NCI-H2171 (cell line): ENCODE data around the gene PRR12.
A peak's percentile ranks its signal among the peaks of the same experiment; 100 is the strongest.

ENCODE experiments used
- DNase-seq: peaks from one replicate; lab custom pipeline; 2025; lab: John Stamatoyannopoulos, UW

The PRR12 gene, protein sequence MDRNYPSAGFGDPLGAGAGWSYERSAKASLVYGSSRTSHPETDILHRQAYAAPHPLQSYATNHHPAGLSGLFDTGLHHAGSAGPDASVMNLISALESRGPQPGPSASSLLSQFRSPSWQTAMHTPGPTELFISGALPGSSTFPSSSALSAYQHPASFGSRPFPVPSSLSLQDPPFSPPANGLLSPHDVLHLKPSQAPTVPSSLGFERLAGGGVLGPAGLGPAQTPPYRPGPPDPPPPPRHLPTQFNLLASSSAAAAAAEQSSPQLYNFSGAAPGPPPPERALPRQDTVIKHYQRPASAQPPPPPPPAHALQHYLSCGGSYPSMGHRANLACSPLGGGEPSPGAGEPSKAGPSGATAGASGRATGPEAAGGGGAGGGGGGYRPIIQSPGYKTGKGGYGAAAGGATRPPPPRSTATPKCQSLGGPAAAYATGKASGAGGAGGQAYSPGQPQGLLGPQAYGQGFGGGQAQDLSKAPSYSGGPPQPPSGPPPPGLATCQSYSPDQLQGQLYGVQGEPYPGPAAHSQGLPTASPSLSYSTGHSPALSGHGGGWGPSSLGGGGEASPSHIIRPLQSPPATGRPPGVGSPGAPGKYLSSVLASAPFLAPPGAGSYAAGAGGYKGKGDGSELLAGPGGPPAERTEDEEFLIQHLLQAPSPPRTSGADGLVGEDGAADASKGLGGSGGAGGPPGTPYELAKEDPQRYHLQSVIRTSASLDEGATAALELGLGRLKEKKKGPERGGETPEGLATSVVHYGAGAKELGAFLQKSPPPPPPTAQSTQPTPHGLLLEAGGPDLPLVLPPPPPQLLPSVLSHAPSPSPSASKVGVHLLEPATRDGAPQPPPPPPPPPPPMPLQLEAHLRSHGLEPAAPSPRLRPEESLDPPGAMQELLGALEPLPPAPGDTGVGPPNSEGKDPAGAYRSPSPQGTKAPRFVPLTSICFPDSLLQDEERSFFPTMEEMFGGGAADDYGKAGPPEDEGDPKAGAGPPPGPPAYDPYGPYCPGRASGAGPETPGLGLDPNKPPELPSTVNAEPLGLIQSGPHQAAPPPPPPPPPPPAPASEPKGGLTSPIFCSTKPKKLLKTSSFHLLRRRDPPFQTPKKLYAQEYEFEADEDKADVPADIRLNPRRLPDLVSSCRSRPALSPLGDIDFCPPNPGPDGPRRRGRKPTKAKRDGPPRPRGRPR (N-terminal part only)

GRCh38 chr19:49590971-49591730 lies at the start of gene PRR12:
Gene PRR12, plus strand, starts transcription at chr19:49591182. Its CDS starts 473 bp downstream, at chr19:49591655.
- DNase-seq = peak; percentile 82

DNA sequence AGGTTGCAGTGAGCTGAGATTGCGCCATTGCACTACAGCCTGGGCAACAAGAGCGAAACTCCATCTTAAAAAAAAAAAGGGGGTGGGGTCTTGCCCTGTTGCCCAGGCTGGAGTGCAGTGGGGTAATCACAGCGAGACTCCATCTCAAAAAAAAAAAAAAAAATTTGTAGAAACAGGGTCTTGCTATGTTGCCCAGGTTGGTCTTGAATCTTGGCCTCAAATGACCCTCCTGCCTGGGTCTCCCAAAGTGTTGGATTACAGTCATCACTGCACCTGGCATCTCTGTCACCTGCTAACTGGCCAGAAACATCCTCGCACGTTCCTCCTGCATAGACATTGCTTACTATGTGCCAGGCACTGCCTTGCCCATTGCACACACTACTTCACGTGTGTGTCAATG lies 49.1 kb upstream of the PRR12 start:
- no peak for DNase-seq

DNA sequence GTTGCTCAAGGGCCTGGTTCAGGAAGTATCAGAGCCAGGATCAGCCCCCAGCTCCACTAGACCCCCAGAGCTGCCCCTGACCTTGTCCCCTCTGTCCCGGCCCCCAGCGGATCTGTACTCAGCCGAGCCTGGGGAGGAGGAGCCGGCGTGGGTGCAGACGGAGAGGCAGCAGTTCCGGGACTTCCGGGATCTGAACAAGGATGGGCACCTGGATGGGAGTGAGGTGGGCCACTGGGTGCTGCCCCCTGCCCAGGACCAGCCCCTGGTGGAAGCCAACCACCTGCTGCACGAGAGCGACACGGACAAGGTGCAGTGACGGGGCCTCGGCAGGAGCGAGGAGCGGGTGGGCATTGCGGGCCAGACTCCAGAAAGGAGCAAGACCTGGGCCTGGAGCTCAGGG lies 48.5 kb upstream of the PRR12 start:
- no peak for DNase-seq

- no peak for DNase-seq
Observed at GRCh38 chr19:49543032-49543431, 48.0 kb upstream of the PRR12 start.

DNA sequence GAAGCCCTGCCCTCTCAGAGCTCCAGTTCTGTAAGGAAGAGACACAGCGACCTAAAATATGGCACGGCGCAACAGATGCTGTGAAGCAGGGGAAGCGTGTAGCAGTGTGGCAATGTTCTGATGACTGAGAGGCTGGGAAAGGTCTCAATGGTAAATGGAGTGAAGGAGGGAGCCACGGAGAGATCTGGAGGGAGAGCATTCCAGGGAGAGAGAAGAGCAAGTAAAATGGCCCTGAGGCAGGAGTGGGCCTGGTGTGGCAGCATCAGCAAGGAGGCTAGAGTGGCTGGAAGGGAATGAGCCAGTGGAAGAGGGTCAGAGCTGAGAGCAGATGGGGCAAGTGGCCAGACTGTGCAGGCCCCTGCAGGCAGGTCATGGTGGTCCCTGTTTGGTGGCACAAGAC lies 46.8 kb upstream of the PRR12 start:
- no peak for DNase-seq

GRCh38 chr19:49546825-49547565 lies 44.0 kb upstream of the PRR12 start:
- peak; percentile 89 for DNase-seq

DNA sequence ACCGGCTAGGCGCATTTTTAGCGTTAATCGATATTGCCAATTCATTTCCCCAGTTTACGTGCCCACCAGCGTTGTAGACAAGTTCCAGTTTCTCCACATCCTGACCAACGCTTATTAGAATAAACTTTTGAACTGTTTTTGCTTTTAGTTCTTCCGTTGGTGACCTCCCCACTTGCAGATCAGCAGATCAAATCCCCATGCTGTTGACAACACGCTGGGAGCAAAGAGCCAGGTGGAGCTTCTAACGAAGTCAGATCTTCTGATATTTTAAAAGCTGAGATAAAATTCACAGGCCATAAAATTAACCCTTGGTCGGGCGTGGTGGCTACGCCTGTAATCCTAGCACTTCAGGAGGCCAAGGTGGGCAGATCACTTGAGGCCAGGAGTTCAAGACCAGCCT lies 41.9 kb upstream of the PRR12 start:
- DNase-seq = no peak

- DNase-seq = no peak
Observed at GRCh38 chr19:49551531-49551930, 39.5 kb upstream of the PRR12 start.

DNA sequence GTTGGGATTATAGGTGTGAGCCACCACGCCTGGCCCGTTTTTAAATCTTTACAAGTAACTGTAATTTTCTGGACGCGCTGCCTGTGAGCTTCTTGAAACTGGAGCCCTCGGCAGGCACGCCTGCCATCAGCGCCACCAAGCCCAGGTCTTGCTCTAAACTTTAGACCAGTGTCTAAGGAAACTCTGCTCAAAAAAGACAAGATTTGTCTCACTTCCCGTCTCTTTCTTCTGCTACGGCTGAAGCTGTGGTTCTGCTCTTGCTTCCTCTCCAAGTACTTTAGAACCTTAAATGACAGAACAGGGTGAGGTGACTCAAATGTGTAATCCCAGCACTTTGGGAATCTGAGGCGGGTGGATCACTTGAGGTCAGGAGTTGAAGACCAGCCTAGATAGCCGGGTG lies 38.2 kb upstream of the PRR12 start:
- no peak for DNase-seq

DNA sequence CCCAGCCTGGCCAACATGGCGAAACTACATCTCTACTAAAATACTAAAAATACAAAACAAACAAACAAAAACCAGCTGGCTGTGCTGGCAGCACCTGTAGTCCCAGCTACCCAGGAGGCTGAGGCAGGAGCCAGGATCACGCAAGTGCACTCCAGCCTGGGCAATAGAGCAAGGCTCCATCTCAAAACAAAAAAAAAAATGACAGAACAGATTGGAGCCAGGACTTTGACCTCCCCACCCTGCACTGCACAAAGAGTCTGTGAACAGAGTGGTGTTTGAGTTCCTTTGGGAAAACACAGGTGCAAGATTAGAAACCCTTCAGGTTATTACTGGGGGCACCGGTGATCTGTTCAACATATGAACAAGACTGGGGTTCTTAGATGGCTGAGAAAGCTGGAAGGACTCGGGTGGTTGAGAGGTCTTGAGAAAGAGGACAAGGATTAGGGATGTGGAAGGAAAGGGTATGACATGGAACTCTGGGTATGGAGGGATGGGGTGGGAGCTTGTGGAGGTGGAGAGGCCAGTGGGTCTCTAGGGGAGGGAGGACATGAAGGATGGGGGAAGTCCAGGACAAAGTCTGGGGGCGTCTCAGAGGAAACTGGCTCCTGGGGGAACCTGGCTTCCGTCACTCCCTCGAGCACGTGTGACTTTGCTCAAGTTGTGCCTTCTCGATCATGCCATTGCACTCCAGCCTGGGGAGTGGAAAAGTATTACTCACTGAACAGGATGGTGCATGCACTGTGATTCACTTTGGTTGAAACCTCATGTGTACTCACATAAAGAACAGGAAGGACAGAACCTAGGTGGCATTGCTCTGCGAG lies 37.3 kb upstream of the PRR12 start:
- DNase-seq = no peak

- no peak for DNase-seq
Observed at GRCh38 chr19:49554701-49555181, 36.2 kb upstream of the PRR12 start.

- no peak for DNase-seq
Observed at GRCh38 chr19:49555600-49556411, 35.2 kb upstream of the PRR12 start.

GRCh38 chr19:49556412-49557398 lies 34.3 kb upstream of the PRR12 start:
- DNase-seq = no peak

DNA sequence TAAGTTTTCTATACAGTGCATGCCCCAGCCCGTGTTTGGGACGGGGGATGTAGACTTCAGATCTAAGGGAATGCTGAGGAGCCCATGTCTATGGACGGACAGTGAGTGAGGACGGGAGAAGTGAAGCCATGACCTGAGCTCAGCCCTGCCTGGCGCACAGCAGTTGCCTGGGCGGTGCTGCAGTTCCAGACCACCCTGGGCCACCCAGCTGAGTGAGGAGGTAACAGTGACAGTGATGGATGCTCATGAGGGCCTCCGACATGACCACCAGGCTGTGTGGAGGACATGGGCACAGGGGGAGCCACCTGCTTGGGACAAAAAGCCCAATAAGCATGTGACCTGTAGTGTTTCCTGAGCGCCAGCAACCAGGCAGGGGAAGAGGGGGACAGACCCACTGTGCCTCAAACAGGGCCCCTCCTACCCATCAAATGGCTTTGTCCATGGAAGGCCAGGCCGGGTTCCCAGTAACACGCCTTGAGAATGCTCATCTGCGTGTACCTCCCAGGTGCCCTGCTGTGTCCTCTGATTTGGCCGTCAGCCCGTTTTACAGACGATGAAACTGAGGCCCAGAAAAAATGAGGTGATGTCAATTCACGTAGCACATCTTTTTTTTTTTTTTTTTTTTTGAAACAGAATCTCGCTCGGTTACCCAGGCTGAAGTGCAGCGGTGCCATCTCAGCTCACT lies 33.2 kb upstream of the PRR12 start:
- DNase-seq = no peak

DNA sequence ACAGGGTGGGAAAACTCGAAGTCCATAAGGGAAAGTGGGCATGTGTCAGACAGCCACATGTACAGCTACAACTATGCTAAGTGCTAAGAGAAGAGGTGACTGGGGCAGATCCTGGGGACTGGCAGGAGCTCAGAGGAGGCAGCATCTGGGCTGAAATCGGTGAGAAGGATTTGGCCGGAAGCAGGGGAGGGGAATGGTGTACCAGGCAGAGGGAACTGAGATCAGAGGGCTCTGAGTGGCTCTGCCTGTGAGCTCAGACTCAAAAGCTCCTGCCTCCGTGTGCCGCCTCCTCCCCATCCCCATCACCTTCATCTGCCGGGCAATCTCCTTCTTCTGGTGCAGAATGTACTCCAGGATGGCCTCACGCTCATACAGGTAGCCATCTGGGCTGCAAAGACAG lies 32.4 kb upstream of the PRR12 start:
- no peak for DNase-seq

DNA sequence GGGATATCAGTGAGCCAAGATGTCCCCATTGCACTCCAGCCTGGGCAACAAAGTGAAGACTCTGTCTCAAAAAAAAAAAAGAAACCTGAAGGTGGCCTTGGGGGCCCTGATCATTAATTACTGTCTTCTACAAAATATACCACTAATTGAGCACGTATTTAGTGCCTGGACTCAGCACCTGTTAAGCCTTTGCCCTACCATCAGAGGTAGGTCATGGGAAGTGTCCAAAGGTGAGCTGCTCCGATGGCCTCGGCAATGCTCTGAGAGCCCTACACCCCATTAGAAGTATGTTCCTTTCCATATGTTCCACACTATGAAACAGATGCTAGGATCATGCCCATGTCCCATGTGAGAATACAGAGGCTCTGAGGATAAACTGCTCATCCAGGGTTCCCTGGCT lies 31.5 kb upstream of the PRR12 start:
- no peak for DNase-seq

- DNase-seq = no peak
Observed at GRCh38 chr19:49559928-49560327, 31.1 kb upstream of the PRR12 start.
